Fibroblast of gingiva (primary cell): Measurements from ENCODE around the gene CHD6.
A peak's percentile ranks its signal among the peaks of the same experiment; 100 is the strongest.

ENCODE experiments used
- DNase-seq: peaks from one replicate; pipeline ENCODE4 v3.0.0-alpha.2; 2011; ENCODE audit warnings: low read depth

Gene CHD6

GRCh38 chr20:41469868-41470267 lies 148.3 kb downstream of the CHD6 start:
- no peak for DNase-seq

GRCh38 chr20:41468994-41469600 lies 149.1 kb downstream of the CHD6 start:
- no peak for DNase-seq

GRCh38 chr20:41467690-41468089 lies 150.5 kb downstream of the CHD6 start:
- no peak for DNase-seq

- DNase-seq: no peak
Observed at GRCh38 chr20:41467220-41467619, 151.0 kb downstream of the CHD6 start.

- DNase-seq: no peak
Observed at GRCh38 chr20:41463567-41463966, 154.6 kb downstream of the CHD6 start.

GRCh38 chr20:41462372-41463161 lies 155.6 kb downstream of the CHD6 start:
- DNase-seq: no peak

- no peak for DNase-seq
Observed at GRCh38 chr20:41458761-41459160, 159.4 kb downstream of the CHD6 start.

- no peak for DNase-seq
Observed at GRCh38 chr20:41457173-41457857, 160.9 kb downstream of the CHD6 start.

- peak; percentile 65 for DNase-seq
Observed at GRCh38 chr20:41456351-41456750, 161.8 kb downstream of the CHD6 start.

- no peak for DNase-seq
Observed at GRCh38 chr20:41454250-41454649, 163.9 kb downstream of the CHD6 start.

GRCh38 chr20:41453010-41453950 lies 164.9 kb downstream of the CHD6 start:
- no peak for DNase-seq

- DNase-seq: no peak
Observed at GRCh38 chr20:41452226-41452625, 166.0 kb downstream of the CHD6 start.

- no peak for DNase-seq
Observed at GRCh38 chr20:41447006-41447405, 171.2 kb downstream of the CHD6 start.

GRCh38 chr20:41446456-41446855 lies 171.7 kb downstream of the CHD6 start:
- no peak for DNase-seq

- no peak for DNase-seq
Observed at GRCh38 chr20:41444821-41445220, 173.4 kb downstream of the CHD6 start.

- no peak for DNase-seq
Observed at GRCh38 chr20:41443691-41444090, 174.5 kb downstream of the CHD6 start.

- no peak for DNase-seq
Observed at GRCh38 chr20:41440882-41441281, 177.3 kb downstream of the CHD6 start.

GRCh38 chr20:41437836-41438235 lies 180.3 kb downstream of the CHD6 start:
- DNase-seq: peak; percentile 60

- peak; percentile 86 for DNase-seq
Observed at GRCh38 chr20:41436679-41437078, 181.5 kb downstream of the CHD6 start.

- DNase-seq: no peak
Observed at GRCh38 chr20:41433203-41433602, 185.0 kb downstream of the CHD6 start.

- DNase-seq: no peak
Observed at GRCh38 chr20:41432746-41433145, 185.4 kb downstream of the CHD6 start.

GRCh38 chr20:41428285-41428684 lies 189.9 kb downstream of the CHD6 start:
- peak; percentile 38 for DNase-seq
